GM12872 (cell line): ENCODE data around the gene KLF13.

ENCODE experiments used
- TF ChIP-seq, protein P1 (sequence below): IDR thresholded peaks from 3 replicates; pipeline ENCODE4 v1.5.1; 2011; ENCODE audit warnings: low read depth, mild to moderate bottlenecking, low read length, moderate library complexity; ENCODE audit not compliant: insufficient read depth

Gene KLF13

DNA sequence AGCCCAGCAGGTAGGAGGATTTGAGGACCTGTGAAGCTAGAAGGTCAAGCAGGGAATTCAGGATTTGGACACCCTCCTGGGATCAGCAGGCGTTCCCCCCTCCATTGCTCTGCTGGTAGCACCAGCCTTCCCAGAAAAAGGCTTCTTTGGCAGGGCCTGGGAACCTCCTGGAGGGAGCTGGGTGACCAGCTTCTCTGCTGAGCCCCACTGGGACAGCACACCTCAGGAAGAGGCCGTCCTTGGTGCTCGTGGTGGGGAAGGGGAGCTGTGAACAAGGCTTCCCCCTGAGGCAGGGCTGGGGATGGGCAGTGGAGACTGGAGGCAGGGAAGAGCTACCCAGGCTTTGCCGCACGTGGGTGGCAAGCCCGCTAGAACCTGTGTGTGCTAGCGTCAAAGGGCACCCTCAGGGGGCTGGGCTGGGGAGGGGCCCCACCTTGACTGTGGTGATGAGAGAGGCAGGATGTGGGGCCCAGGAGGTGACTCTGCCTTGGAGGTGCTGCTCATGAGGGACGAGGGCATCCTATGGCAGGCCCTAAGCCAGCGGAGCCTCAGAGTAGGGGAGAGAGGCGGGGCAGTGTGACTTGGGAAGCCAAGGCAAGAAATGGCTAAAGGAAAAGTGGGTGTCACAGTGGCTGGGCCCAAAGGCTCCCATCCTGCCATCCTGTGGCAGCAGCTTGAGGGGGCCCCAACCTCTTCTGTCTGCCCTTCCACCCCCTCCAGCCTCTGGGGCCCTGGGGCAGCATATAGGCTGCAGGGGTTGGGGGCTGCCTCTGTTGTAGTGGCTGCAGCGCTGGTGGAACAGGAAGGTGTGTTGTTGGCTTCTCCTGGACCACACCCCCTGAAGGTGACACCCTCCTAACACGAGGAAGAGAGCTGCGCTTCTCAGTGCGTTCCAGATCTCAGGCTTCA lies 20.7 kb downstream of the KLF13 start:
- TF ChIP-seq, protein P1, sequence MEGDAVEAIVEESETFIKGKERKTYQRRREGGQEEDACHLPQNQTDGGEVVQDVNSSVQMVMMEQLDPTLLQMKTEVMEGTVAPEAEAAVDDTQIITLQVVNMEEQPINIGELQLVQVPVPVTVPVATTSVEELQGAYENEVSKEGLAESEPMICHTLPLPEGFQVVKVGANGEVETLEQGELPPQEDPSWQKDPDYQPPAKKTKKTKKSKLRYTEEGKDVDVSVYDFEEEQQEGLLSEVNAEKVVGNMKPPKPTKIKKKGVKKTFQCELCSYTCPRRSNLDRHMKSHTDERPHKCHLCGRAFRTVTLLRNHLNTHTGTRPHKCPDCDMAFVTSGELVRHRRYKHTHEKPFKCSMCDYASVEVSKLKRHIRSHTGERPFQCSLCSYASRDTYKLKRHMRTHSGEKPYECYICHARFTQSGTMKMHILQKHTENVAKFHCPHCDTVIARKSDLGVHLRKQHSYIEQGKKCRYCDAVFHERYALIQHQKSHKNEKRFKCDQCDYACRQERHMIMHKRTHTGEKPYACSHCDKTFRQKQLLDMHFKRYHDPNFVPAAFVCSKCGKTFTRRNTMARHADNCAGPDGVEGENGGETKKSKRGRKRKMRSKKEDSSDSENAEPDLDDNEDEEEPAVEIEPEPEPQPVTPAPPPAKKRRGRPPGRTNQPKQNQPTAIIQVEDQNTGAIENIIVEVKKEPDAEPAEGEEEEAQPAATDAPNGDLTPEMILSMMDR: no peak

DNA sequence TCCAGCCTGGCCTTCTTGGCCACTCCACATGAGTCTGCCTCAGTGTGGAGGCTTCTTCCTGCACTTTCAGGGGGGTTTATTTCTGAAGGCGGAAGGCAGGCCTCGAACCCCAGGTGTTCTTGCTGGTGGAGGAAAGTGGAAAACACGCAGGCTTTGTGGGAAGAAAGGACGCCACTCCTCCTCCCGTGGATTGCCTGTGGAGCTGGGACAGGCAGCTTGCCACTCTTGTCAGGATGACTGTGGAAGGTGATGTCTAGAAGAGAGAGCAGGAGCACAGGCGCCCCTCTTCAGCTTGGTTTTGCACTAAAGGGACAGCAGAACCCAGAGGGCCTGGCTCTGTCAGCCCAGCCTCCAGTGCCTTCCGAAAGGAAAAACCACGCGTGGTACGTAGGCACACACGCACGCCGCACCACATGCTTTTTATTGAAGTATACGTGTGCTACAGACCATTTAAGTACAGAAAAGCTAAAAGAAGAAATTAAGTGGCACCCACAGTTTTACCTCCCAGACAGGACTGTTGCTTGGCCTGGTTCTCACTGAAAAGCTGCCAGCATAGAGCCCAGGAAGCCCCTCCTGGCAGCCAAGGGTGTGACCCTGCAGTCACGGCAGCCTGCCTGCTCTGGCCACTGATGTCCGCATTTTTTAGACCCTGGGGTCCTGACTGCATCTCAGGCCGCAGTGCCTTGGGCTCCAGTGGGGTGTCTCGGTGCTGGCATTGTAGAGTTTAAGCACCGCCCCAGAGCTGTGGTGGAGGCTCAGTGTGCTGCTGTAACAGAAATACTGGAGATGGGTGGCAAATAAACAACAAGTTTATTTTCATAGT lies 21.6 kb downstream of the KLF13 start:
- TF ChIP-seq, protein P1: no peak

DNA sequence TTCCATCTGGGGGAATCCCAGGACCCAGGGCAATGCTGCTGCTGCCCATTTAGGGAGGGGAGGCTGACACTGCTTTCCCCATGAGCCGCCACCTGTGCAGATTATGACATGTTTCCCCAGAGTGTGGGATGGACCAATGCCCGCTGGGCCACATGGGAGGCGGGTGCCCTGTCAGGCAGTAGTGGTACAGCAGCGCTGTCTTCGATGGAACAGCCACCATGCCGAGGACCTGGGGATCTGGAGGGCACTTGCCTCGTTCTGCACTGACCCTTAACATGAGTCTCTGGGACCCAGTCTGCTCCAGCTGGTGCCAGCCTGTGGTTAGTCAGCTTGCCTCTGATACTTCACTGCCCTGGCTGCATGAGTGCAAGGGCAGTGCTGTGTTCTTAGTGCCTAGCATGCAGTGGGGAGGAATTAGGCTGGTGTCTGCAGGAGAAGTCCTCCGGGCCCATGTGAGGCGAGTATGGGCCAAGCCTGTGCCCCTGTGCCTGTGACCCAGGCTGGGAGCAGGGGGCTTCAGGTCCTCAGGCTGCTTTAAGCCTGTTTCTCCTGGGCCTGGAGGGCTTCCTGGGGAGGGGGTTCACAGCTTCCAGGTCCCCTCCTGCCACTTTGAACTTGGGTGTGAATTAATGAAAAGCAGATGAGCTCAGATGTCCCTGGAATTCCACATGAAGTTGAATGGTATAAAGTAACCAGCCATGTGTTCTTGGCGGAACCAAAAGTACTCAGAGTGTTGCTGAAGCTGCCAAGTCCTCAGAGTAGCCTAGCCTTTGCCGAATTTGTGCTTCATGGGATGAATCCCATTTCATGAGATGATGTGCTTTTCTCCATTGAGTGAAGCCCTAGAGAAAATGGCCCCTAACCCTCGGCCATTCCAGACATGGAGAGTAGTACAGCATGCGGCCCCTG lies 22.9 kb downstream of the KLF13 start:
- TF ChIP-seq, protein P1: no peak

DNA sequence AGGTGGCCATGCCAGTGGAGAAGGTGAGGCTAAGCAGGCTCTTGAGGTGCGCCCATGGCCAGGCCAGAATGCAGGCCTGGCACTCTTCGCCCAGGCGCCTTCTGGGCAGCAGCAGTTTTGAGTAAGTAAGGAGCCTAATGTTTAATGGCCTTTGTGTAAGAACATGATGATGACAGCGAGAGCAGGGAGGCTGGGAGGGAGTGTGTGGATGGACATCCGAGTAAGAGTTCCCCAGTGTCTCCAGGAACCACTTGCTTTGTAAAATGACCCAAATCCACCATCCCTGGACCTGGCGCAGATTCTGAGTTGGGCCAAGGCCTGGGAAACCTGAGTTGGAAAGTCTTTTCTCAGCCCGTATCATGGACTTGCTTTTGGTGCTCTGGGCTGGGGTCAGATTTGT lies 24.1 kb downstream of the KLF13 start:
- TF ChIP-seq, protein P1: no peak

DNA sequence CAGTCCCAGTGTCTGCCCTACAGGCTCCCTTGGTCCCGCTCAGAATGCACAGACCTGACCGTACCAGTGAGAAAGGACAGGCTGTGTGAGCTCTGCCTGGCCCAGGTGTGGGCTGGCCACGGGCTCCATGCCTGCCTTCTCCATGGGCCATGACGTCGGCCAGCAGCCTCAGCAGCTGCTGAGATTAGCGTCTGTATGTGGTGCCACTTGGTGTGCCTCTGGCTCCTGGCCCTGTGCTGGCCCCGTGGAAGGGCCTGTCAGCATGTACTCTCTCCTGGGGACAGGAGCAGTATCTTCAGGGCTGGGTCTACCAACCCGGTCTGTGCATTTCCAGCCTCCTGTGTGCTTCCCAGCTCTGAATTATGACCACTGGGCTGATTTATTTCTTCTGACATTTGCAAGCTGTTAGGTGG lies 25.7 kb downstream of the KLF13 start:
- TF ChIP-seq, protein P1: no peak

DNA sequence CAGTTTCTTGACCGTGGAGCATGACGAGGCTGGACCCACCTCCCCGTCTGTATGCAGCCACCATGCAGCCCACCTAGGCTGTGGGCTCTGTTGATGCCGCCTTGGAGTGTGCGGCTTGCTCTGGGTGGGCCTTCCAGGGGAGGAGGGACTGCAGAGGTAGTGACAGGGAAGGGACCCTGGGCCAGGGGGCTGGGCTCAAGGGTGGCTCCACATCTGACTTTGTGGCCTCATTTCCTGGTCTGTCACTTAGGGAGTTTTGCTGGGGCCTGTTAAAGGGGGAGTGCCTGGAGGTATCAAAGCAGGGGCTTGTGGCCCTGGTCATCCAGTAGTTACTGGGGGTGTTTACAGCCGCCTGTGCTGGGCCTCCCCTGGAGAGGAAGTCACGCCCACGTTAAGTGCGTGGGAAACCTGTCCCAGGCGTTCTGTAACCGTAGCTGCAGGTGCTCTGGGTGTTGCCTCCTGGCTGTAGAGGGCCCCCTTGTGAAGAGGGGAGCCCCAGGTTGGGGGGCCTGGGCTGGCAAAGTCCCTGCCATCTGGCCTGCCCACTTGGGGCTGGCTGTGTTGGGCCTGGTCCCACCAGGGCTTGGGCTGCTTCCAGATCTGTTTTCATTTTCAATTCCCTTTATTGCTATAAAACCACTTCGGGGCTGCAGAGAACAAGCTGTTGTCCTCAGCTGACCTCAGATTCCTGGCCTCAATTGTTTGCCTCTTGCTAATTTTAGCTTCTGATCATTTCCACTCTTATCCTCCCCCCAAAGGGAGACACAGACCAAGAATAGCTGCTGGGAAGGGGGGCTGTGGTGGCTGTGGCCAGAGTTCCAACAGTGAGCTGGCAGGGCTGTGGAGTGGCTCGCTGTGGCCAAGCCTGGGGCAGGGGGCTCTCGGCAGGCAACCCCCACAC lies 26.5 kb downstream of the KLF13 start:
- TF ChIP-seq, protein P1: 0 out of 3 replicates have a peak, but pooled peaks have one; percentile 10
